ENCODE results near the gene TNFRSF9.

DNA sequence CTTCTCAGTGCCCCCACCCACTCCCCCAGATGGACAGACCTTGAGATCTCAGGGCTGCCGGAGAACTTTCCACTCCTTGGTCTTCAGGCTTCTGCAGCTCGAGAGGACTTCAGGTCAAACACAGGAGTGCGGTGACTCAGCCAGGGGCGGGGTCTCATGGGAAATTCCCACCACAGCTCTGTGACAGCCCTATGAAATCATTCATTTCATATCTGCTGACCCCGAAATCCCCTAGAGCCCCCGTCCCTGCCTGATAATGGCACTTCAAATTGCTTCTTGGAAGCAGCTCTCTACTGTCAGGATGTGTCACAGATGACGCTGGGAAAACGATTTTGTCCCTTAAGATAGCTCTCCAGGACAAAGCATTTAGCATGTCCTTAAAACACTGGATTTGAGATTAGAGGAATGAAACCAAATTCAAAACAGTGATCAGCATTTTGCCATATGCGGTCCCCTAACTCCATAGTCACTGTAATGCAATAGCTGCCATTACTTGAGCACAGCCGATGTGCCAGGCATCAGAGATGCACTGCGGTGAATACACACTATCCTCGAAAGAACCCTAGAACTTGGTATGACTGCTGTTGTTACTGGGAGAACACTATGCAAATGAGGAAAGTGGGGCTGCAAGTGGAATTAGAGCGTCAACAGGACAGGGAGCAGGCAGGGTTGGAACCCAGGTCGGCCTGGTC, at the start of gene TNFRSF9:
- TF ChIP-seq POLR2AphosphoS5 (IDR thresholded peaks at IDR 0.05; ENCODE audit: borderline replicate concordance, low read depth, low read length) (no peak), EZH2 (IDR thresholded peaks at IDR 0.05) (no peak), FOXP2 (optimal IDR thresholded peaks at IDR 0.05; ENCODE audit: control extremely low read depth, extremely low read length, insufficient read depth) (no peak)
